Activated CD8-positive, alpha-beta memory T cell treated with anti-CD3 and anti-CD28 coated beads, Interleukin-2, amount 10 ng/mL, durations not matched to agents 7 days and 5 days (primary cell): ENCODE measurements around the gene TMEM61. TPM values are rescaled to one million over a fixed set of nuclear protein-coding genes. Genes with fewer than 3 reads are reported as not detected.

ENCODE experiments used
- ATAC-seq: fragments of 150-1000 bp; cut with Tn5 transposase; one replicate; pipeline ENCODE4 v1.10.0; 2021; ENCODE audit warnings: moderate library complexity
- CTCF ChIA-PET: fragments of 350-600 bp; sonication (Branson Sonifier 250); formaldehyde crosslinking; loops from one replicate; lab custom pipeline; 2021; ENCODE audit warnings: antibody characterized with exemption; lab: Charles Lee
- DNase-seq: peaks from one replicate; pipeline ENCODE4 v3.0.0-alpha.2; 2020
- H3K27ac Mint-ChIP-seq: one replicate; pipeline ENCODE4 v1.8.0; 2021; ENCODE audit warnings: mild to moderate bottlenecking, mixed read lengths
- H3K27me3 Mint-ChIP-seq: one replicate; pipeline ENCODE4 v1.8.0; 2021; ENCODE audit warnings: mixed read lengths
- H3K36me3 Mint-ChIP-seq: one replicate; pipeline ENCODE4 v1.8.0; 2021; ENCODE audit warnings: mild to moderate bottlenecking, mixed read lengths
- H3K4me1 Mint-ChIP-seq: one replicate; pipeline ENCODE4 v1.8.0; 2021; ENCODE audit warnings: mixed read lengths
- H3K4me3 Mint-ChIP-seq: one replicate; pipeline ENCODE4 v1.8.0; 2021; ENCODE audit warnings: mild to moderate bottlenecking, moderate library complexity, mixed read lengths
- H3K9me3 Mint-ChIP-seq: one replicate; pipeline ENCODE4 v1.8.0; 2022; ENCODE audit warnings: low read depth, mixed read lengths
- total RNA-seq, 2 experiments: library from RNA; stranded (reverse); gene quantifications; one replicate each; pipeline ENCODE4 v1.2.3, GENCODE V29; 2021

The TMEM61 gene
- total RNA-seq, 2 experiments from 2014 or later, result not detected

DNA sequence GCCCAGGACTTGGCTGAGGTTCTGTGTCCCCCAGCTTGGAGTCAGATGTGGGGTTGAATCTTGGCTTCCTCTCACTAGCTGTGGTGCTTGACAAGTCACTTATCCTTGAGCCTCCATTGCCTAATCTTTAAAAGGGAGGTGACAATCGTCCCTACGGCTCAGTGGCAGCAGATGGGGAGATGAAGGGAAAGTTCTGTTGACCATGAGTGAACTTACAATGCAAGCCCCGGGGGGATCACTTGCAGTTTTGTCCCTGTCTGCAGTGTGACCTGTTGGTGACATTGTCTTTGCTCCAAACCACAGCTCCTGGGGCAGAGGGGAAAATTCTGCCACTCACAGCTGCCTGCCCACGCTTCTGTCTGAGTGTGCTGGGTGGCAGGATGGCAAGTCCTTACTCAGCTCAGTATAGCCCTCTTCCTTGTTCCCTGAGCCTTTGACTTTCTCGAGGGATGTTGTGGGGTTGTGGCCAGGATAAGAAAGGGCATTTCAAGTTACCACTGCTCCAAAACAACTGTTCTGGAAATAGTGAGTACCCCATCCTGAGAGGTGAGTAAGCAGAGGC is 60.6 kb downstream of the TMEM61 start:
- H3K9me3 Mint-ChIP-seq, result no peaks in the 10 kb centered on the region
- no peaks in the 10 kb centered on the region for H3K4me1 Mint-ChIP-seq
- no peak overlapping the region for H3K4me3 Mint-ChIP-seq
- H3K36me3 Mint-ChIP-seq, result no peaks in the 10 kb centered on the region
- H3K27ac Mint-ChIP-seq, result no peak overlapping the region
- ATAC-seq (no peak), DNase-seq (no peak)
- CTCF ChIA-PET, result interaction anchor here (0.8 kb wide), 1 partner anchor 95 kb away, joined by 3 read pairs; no protein-coding TSS in a partner anchor
- peaks cover 68% of the 10 kb centered on the region for H3K27me3 Mint-ChIP-seq

DNA sequence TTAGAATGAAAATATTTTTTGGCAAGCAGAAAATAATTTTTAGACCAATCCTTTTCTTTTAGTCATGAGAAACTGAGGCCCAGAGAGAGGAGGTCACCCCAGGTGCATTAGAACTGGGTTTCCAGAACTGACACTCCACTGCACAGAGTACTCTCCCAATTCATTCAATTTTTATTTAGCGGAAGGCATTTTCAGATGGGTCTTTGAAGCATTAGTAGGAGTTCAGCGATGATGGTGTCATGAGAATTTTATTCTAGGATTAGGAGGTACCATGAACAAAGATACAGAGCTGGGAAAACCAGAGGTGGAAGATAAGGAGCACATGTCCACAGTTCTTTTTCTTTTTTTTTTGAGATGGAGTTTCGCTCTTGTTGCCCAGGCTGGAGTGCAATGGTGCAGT is 61.2 kb downstream of the TMEM61 start:
- no peak overlapping the region for H3K4me3 Mint-ChIP-seq
- DNase-seq (no peak), ATAC-seq (no peak)
- CTCF ChIA-PET, result no interaction called here
- H3K4me1 Mint-ChIP-seq, result no peaks in the 10 kb centered on the region
- peaks cover 63% of the 10 kb centered on the region for H3K27me3 Mint-ChIP-seq
- H3K9me3 Mint-ChIP-seq, result no peaks in the 10 kb centered on the region
- no peaks in the 10 kb centered on the region for H3K36me3 Mint-ChIP-seq
- no peak overlapping the region for H3K27ac Mint-ChIP-seq

Other genes with a start within 250 kb of the TMEM61 start
- 1 to 10 TPM; 5.0 to 6.4 TPM for gene PARS2, start 216.1 kb upstream of the TMEM61 start, total RNA-seq
- 10 to 100 TPM in 1 of 2 experiments, 1 to 10 TPM in 1; 9.1 to 17.9 TPM for gene TTC22, start 179.3 kb upstream of the TMEM61 start, total RNA-seq
- 100 to 1,000 TPM; 121 to 187 TPM for gene DHCR24, start 93.4 kb upstream of the TMEM61 start, total RNA-seq
- under 1 TPM; 0.07 to 0.12 TPM for gene BSND, start 18.3 kb downstream of the TMEM61 start, total RNA-seq
- gene PCSK9, start 58.9 kb downstream of the TMEM61 start, total RNA-seq, result under 1 TPM in 1 of 2 experiments, not detected in 1; 0.07 TPM
- 10 to 100 TPM; 38.2 to 42.3 TPM for gene USP24, start 234.7 kb downstream of the TMEM61 start, total RNA-seq